Islet of Langerhans (tissue), 1 donor: ENCODE measurements around the gene BEST1.
"Not testable (repeated sequence)": the region's sequence is repeated elsewhere in the genome, so short reads cannot be mapped to it uniquely, and the experiment has no call there.

Experiments used
- FAIRE-seq: peaks from one replicate; lab custom pipeline; 2011; peaks lifted over from hg19 to GRCh38; lab: Jason Lieb, UNC

The BEST1 gene

GRCh38 chr11:61949169-61950034 is 749 bp upstream of the BEST1 start:
- FAIRE-seq: peak; percentile 85

- FAIRE-seq: no peak
Measured at GRCh38 chr11:61951484-61952135, 1.5 kb downstream of the BEST1 start.

GRCh38 chr11:61952882-61953281 is 2.7 kb downstream of the BEST1 start:
- FAIRE-seq: no peak

- FAIRE-seq: not testable (repeated sequence)
Measured at GRCh38 chr11:61953632-61954031, 3.5 kb downstream of the BEST1 start.

- FAIRE-seq: no peak
Measured at GRCh38 chr11:61954106-61954850, 4.1 kb downstream of the BEST1 start.

- FAIRE-seq: no peak
Measured at GRCh38 chr11:61954851-61955421, 4.8 kb downstream of the BEST1 start.

GRCh38 chr11:61955422-61956135 is 5.4 kb downstream of the BEST1 start:
- no peak for FAIRE-seq

GRCh38 chr11:61956191-61957020 is 6.3 kb downstream of the BEST1 start:
- no peak for FAIRE-seq

- no peak for FAIRE-seq
Measured at GRCh38 chr11:61957021-61957770, 7.0 kb downstream of the BEST1 start.

- no peak for FAIRE-seq
Measured at GRCh38 chr11:61958590-61958989, 8.4 kb downstream of the BEST1 start.

- no peak for FAIRE-seq
Measured at GRCh38 chr11:61959114-61959513, 9.0 kb downstream of the BEST1 start.

- no peak for FAIRE-seq
Measured at GRCh38 chr11:61959678-61960077, 9.5 kb downstream of the BEST1 start.

- FAIRE-seq: no peak
Measured at GRCh38 chr11:61960532-61960931, 10.4 kb downstream of the BEST1 start.

- no peak for FAIRE-seq
Measured at GRCh38 chr11:61961570-61962212, 11.5 kb downstream of the BEST1 start.

GRCh38 chr11:61962213-61963015 is 12.3 kb downstream of the BEST1 start:
- no peak for FAIRE-seq

- FAIRE-seq: no peak
Measured at GRCh38 chr11:61963016-61963281, 12.8 kb downstream of the BEST1 start.

- no peak for FAIRE-seq
Measured at GRCh38 chr11:61963282-61964057, 13.3 kb downstream of the BEST1 start.

GRCh38 chr11:61964058-61964665 is 14.0 kb downstream of the BEST1 start:
- no peak for FAIRE-seq
